GM23338 (cell line): ENCODE data around the gene PLEKHA8. TPM values are rescaled to one million over a fixed set of nuclear protein-coding genes. Genes with fewer than 3 reads are reported as not detected.

Source experiments
- ATAC-seq: fragments of 200-7000 bp; cut with Tn5 transposase; 3 replicates; pipeline ENCODE4 v1.9.1; 2020
- DNase-seq: peaks from one replicate; pipeline ENCODE4 v3.0.0-alpha.2; 2015; ENCODE audit warnings: low spot score
- H2AFZ ChIP-seq: fragments of 200-600 bp; sonication (generic); 2 replicates; pipeline ENCODE4 v1.8.0; 2016; ENCODE audit warnings: antibody characterized with exemption, mild to moderate bottlenecking, moderate library complexity
- H3F3A ChIP-seq: fragments of 200-600 bp; sonication (generic); replicated peaks from 2 replicates; pipeline ENCODE4 v1.8.0; 2017; ENCODE audit warnings: antibody characterized with exemption, mixed run types, low read depth
- H3K27ac ChIP-seq: fragments of 200-600 bp; sonication (generic); 2 replicates; pipeline ENCODE4 v1.6.1; 2016; ENCODE audit warnings: low read depth
- H3K27me3 ChIP-seq: fragments of 200-600 bp; sonication (generic); 2 replicates; pipeline ENCODE4 v1.8.0; 2016; ENCODE audit warnings: mild to moderate bottlenecking, mixed run types, moderate library complexity; ENCODE audit not compliant: insufficient read depth
- H3K36me3 ChIP-seq: fragments of 200-600 bp; sonication (generic); 2 replicates; pipeline ENCODE4 v1.8.0; 2016; ENCODE audit warnings: mild to moderate bottlenecking; ENCODE audit not compliant: insufficient read depth
- H3K4me1 ChIP-seq: fragments of 200-600 bp; sonication (generic); 2 replicates; pipeline ENCODE4 v1.8.0; 2016; ENCODE audit warnings: mild to moderate bottlenecking, moderate library complexity; ENCODE audit not compliant: insufficient read depth
- H3K4me2 ChIP-seq: fragments of 200-600 bp; sonication (generic); 2 replicates; pipeline ENCODE4 v1.7.1; 2017; ENCODE audit warnings: mixed run types
- H3K4me3 ChIP-seq: fragments of 200-600 bp; sonication (generic); 2 replicates; pipeline ENCODE4 v1.6.1; 2016; ENCODE audit warnings: mixed run types
- H3K79me2 ChIP-seq: fragments of 200-600 bp; sonication (generic); replicated peaks from 2 replicates; pipeline ENCODE4 v1.8.0; 2017; ENCODE audit warnings: mild to moderate bottlenecking; ENCODE audit not compliant: insufficient read depth
- H3K9me2 ChIP-seq: fragments of 200-600 bp; sonication (generic); 2 replicates; pipeline ENCODE4 v1.8.0; 2017; ENCODE audit not compliant: insufficient read depth
- H4K20me1 ChIP-seq: fragments of 200-600 bp; sonication (generic); replicated peaks from 2 replicates; pipeline ENCODE4 v1.8.0; 2017; ENCODE audit warnings: mild to moderate bottlenecking; ENCODE audit not compliant: insufficient read depth
- H3K27ac Mint-ChIP-seq: 2 replicates; pipeline ENCODE4 v1.8.0; 2020; ENCODE audit warnings: inconsistent platforms, mild to moderate bottlenecking, moderate library complexity, mixed read lengths
- H3K27me3 Mint-ChIP-seq: 3 replicates; pipeline ENCODE4 v1.8.0; 2022; ENCODE audit warnings: low read depth, mild to moderate bottlenecking, moderate library complexity, mixed read lengths, inconsistent platforms; ENCODE audit not compliant: insufficient read depth, poor library complexity
- H3K36me3 Mint-ChIP-seq: 3 replicates; pipeline ENCODE4 v1.8.0; 2021; ENCODE audit warnings: low read depth, mild to moderate bottlenecking, inconsistent platforms, moderate library complexity, mixed read lengths
- H3K4me1 Mint-ChIP-seq: 3 replicates; pipeline ENCODE4 v1.8.0; 2020; ENCODE audit warnings: mild to moderate bottlenecking, inconsistent platforms, mixed read lengths
- H3K4me3 Mint-ChIP-seq: 3 replicates; pipeline ENCODE4 v1.8.0; 2021; ENCODE audit warnings: moderate library complexity, mild to moderate bottlenecking, inconsistent platforms, mixed read lengths
- H3K9me3 Mint-ChIP-seq: 3 replicates; pipeline ENCODE4 v1.8.0; 2020; ENCODE audit warnings: moderate library complexity, mild to moderate bottlenecking, inconsistent platforms, mixed read lengths
- CREB1 ChIP-seq: fragments of 250-450 bp; sonication (Bioruptor Pico); IDR thresholded peaks from 2 replicates; pipeline ENCODE4 v1.5.0; 2020; ENCODE audit warnings: low read depth, mild to moderate bottlenecking, moderate library complexity
- EZH2 ChIP-seq: fragments of 200-600 bp; sonication (generic); IDR thresholded peaks from one replicate; pipeline ENCODE4 v1.8.0; 2017; ENCODE audit warnings: antibody characterized with exemption, mild to moderate bottlenecking, low read depth; ENCODE audit not compliant: unreplicated experiment
- EZH2phosphoT487 ChIP-seq: fragments of 200-600 bp; sonication (generic); IDR thresholded peaks from one replicate; pipeline ENCODE4 v1.8.1; 2018; ENCODE audit warnings: antibody characterized with exemption; ENCODE audit not compliant: unreplicated experiment
- JUNB ChIP-seq: IDR thresholded peaks from one replicate; pipeline ENCODE4 v1.6.1; 2016; ENCODE audit warnings: antibody characterized with exemption; ENCODE audit not compliant: unreplicated experiment
- NANOG ChIP-seq: IDR thresholded peaks from 2 replicates; pipeline ENCODE4 v1.6.1; 2016; ENCODE audit warnings: antibody characterized with exemption, borderline replicate concordance
- POLR2AphosphoS5 ChIP-seq: IDR thresholded peaks from 2 replicates; pipeline ENCODE4 v1.6.1; 2016; ENCODE audit warnings: antibody characterized with exemption, low read depth
- STAT1 ChIP-seq: IDR thresholded peaks from one replicate; pipeline ENCODE4 v1.6.1; 2016; ENCODE audit warnings: antibody characterized with exemption; ENCODE audit not compliant: unreplicated experiment
- ZNF114 ChIP-seq: fragments of 250-450 bp; sonication (Bioruptor Pico); IDR thresholded peaks from 2 replicates; pipeline ENCODE4 v1.5.0; 2020; ENCODE audit warnings: mild to moderate bottlenecking, moderate library complexity
- ZNF331 ChIP-seq: fragments of 250-450 bp; sonication (Bioruptor Pico); IDR thresholded peaks from 2 replicates; pipeline ENCODE4 v1.5.0; 2020; ENCODE audit warnings: low read depth, mild to moderate bottlenecking, moderate library complexity
- polyA plus RNA-seq: library from polyadenylated mRNA; unstranded; fragments of >200 nt; fragmentation: Nextera tagmentation; extraction: Ambion mirVana; gene quantifications from 2 replicates; pipeline ENCODE4 v1.2.1, GENCODE V29; 2016
- total RNA-seq: library from RNA; depleted of rRNA; stranded (reverse); fragments of >200 nt; shearing (Covaris generic); gene quantifications from 2 replicates; pipeline ENCODE4 v1.2.3, GENCODE V29; 2014
- TF ChIP-seq, protein P1 (sequence below): IDR thresholded peaks from 2 replicates; pipeline ENCODE4 v1.6.1; 2016; ENCODE audit warnings: antibody characterized with exemption
- TF ChIP-seq, protein P2 (sequence below), 2 experiments: fragments of 200-600 bp in 1 of 2; sonication (generic) in 1 of 2; conservative IDR thresholded peaks; 2 replicates each; pipeline versions ENCODE4 v1.5.1 to v1.6.1; 2016 to 2017; ENCODE audit warnings: antibody characterized with exemption in 2 of 2, low read depth in 2 of 2, mild to moderate bottlenecking in 2 of 2, moderate library complexity in 1 of 2
- TF ChIP-seq, protein P3 (sequence below): fragments of 250-450 bp; sonication (Bioruptor Pico); IDR thresholded peaks from 2 replicates; pipeline ENCODE4 v1.5.0; 2020; ENCODE audit warnings: mild to moderate bottlenecking, moderate library complexity

PLEKHA8 gene
- total and polyA plus RNA-seq, 2 experiments from 2014 or later: 11.6 to 44.9 TPM

DNA sequence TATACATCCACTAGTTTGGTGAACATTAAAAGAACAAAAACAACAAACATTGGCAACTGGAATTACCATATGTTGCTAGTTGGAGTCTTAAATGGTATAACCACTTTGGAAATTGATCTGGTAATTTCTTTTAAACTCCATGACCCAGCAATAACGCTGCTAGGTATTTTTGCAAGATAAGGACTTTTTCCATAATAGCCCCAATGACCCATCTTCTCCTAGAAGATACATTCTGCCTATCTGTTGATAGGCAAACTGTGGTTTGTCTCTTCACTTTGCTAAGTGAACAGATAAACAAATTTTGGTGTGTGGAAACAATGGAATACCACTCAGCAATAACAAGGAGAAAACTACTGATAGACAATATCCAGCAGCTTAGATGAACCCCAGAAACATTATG, 75.9 kb downstream of the PLEKHA8 start (continued):
- TF ChIP-seq, protein P1, sequence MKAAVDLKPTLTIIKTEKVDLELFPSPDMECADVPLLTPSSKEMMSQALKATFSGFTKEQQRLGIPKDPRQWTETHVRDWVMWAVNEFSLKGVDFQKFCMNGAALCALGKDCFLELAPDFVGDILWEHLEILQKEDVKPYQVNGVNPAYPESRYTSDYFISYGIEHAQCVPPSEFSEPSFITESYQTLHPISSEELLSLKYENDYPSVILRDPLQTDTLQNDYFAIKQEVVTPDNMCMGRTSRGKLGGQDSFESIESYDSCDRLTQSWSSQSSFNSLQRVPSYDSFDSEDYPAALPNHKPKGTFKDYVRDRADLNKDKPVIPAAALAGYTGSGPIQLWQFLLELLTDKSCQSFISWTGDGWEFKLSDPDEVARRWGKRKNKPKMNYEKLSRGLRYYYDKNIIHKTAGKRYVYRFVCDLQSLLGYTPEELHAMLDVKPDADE: no peak
- TF ChIP-seq EZH2 (no peak), CREB1 (CRISPR knock-in tag) (no peak), JUNB (no peak), EZH2phosphoT487 (no peak), STAT1 (no peak), POLR2AphosphoS5 (no peak), NANOG (no peak), ZNF114 (no peak), ZNF331 (CRISPR knock-in tag) (no peak)
- TF ChIP-seq, protein P2, sequence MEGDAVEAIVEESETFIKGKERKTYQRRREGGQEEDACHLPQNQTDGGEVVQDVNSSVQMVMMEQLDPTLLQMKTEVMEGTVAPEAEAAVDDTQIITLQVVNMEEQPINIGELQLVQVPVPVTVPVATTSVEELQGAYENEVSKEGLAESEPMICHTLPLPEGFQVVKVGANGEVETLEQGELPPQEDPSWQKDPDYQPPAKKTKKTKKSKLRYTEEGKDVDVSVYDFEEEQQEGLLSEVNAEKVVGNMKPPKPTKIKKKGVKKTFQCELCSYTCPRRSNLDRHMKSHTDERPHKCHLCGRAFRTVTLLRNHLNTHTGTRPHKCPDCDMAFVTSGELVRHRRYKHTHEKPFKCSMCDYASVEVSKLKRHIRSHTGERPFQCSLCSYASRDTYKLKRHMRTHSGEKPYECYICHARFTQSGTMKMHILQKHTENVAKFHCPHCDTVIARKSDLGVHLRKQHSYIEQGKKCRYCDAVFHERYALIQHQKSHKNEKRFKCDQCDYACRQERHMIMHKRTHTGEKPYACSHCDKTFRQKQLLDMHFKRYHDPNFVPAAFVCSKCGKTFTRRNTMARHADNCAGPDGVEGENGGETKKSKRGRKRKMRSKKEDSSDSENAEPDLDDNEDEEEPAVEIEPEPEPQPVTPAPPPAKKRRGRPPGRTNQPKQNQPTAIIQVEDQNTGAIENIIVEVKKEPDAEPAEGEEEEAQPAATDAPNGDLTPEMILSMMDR (conservative IDR thresholded peaks at IDR 0.05; ENCODE audit: low read depth in 2 of 2): no peak

DNA sequence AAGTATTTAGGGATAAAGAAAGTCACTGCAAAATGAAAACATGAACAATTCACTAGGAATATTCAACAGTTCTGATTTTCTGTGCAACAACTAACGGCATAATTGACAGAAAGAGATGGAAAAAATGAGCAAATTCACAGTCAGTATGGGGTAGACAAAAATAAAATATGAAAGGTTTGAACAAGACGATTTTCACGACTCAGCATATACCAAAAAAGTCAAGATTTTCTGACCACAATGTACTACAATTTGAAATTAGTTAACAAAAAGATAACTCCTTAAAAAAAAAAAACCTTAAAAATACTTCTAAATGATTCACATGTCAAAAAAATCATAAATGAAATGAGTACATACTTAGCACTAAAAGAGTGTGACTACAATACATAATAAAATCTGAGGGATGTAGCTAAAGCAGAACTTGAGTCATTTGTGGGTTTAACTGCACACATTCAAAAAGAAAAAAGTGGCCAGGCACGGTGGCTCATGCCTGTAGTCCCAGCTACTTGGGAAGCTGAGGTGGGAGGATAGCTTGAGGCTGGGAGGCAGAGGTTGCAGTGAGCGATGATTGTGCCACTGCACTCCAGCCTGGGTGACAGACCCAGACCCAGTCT, 84.0 kb downstream of the PLEKHA8 start:
- Histone ChIP-seq H3K79me2 (no peaks in the 10 kb centered on the region), H3K4me1 (no peaks in the 10 kb centered on the region), H2AFZ (no peak overlapping the region), H4K20me1 (no peaks in the 10 kb centered on the region), H3K27ac (no peak overlapping the region), H3K36me3 (no peaks in the 10 kb centered on the region), H3K9me2 (no peaks in the 10 kb centered on the region), H3K4me2 (no peak overlapping the region), H3F3A (peaks cover 26% of the 10 kb centered on the region), H3K4me3 (no peak overlapping the region), H3K27me3 (no peaks in the 10 kb centered on the region)
- DNase-seq (no peak), ATAC-seq (no peak)
- H3K4me3 Mint-ChIP-seq: no peak overlapping the region
- H3K27ac Mint-ChIP-seq: no peak overlapping the region
- peaks cover 15% of the 10 kb centered on the region for H3K36me3 Mint-ChIP-seq
- H3K27me3 Mint-ChIP-seq: peaks cover 2% of the 10 kb centered on the region
- peaks cover 30% of the 10 kb centered on the region for H3K9me3 Mint-ChIP-seq
- H3K4me1 Mint-ChIP-seq: no peaks in the 10 kb centered on the region
- TF ChIP-seq NANOG: no peak

DNA sequence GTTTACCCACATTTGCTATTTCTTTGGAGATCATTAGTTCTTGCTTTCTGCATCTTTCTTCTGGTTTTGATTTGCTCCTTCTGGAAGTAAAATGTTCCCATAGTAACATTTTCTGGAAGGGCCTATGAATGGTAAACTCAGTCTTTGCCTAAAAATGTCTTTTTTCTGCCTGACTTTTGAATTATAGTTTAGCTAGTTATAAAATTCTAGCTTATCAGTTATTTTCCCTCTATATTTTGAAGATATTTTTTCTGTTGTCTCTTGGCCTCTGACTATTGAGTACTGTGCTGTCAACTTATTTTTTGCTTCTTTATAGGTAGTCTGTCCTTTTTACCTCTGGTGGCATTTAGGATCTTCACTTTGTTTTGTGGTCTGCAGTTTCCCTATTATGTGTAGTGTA, 84.9 kb downstream of the PLEKHA8 start:
- Histone ChIP-seq H3K9me2 (no peaks in the 10 kb centered on the region), H3K4me3 (no peak overlapping the region), H4K20me1 (no peaks in the 10 kb centered on the region), H2AFZ (no peak overlapping the region), H3K27ac (no peak overlapping the region), H3K27me3 (no peaks in the 10 kb centered on the region), H3K4me2 (no peak overlapping the region), H3K4me1 (no peaks in the 10 kb centered on the region), H3K36me3 (no peaks in the 10 kb centered on the region), H3K79me2 (no peaks in the 10 kb centered on the region), H3F3A (peaks cover 26% of the 10 kb centered on the region)
- ATAC-seq (no peak), DNase-seq (no peak)
- H3K4me1 Mint-ChIP-seq: no peaks in the 10 kb centered on the region
- peaks cover 15% of the 10 kb centered on the region for H3K36me3 Mint-ChIP-seq
- H3K27ac Mint-ChIP-seq: no peak overlapping the region
- peaks cover 30% of the 10 kb centered on the region for H3K9me3 Mint-ChIP-seq
- H3K4me3 Mint-ChIP-seq: no peak overlapping the region
- peaks cover 2% of the 10 kb centered on the region for H3K27me3 Mint-ChIP-seq
- TF ChIP-seq NANOG: no peak
- TF ChIP-seq EZH2: no peak
- TF ChIP-seq, protein P3, sequence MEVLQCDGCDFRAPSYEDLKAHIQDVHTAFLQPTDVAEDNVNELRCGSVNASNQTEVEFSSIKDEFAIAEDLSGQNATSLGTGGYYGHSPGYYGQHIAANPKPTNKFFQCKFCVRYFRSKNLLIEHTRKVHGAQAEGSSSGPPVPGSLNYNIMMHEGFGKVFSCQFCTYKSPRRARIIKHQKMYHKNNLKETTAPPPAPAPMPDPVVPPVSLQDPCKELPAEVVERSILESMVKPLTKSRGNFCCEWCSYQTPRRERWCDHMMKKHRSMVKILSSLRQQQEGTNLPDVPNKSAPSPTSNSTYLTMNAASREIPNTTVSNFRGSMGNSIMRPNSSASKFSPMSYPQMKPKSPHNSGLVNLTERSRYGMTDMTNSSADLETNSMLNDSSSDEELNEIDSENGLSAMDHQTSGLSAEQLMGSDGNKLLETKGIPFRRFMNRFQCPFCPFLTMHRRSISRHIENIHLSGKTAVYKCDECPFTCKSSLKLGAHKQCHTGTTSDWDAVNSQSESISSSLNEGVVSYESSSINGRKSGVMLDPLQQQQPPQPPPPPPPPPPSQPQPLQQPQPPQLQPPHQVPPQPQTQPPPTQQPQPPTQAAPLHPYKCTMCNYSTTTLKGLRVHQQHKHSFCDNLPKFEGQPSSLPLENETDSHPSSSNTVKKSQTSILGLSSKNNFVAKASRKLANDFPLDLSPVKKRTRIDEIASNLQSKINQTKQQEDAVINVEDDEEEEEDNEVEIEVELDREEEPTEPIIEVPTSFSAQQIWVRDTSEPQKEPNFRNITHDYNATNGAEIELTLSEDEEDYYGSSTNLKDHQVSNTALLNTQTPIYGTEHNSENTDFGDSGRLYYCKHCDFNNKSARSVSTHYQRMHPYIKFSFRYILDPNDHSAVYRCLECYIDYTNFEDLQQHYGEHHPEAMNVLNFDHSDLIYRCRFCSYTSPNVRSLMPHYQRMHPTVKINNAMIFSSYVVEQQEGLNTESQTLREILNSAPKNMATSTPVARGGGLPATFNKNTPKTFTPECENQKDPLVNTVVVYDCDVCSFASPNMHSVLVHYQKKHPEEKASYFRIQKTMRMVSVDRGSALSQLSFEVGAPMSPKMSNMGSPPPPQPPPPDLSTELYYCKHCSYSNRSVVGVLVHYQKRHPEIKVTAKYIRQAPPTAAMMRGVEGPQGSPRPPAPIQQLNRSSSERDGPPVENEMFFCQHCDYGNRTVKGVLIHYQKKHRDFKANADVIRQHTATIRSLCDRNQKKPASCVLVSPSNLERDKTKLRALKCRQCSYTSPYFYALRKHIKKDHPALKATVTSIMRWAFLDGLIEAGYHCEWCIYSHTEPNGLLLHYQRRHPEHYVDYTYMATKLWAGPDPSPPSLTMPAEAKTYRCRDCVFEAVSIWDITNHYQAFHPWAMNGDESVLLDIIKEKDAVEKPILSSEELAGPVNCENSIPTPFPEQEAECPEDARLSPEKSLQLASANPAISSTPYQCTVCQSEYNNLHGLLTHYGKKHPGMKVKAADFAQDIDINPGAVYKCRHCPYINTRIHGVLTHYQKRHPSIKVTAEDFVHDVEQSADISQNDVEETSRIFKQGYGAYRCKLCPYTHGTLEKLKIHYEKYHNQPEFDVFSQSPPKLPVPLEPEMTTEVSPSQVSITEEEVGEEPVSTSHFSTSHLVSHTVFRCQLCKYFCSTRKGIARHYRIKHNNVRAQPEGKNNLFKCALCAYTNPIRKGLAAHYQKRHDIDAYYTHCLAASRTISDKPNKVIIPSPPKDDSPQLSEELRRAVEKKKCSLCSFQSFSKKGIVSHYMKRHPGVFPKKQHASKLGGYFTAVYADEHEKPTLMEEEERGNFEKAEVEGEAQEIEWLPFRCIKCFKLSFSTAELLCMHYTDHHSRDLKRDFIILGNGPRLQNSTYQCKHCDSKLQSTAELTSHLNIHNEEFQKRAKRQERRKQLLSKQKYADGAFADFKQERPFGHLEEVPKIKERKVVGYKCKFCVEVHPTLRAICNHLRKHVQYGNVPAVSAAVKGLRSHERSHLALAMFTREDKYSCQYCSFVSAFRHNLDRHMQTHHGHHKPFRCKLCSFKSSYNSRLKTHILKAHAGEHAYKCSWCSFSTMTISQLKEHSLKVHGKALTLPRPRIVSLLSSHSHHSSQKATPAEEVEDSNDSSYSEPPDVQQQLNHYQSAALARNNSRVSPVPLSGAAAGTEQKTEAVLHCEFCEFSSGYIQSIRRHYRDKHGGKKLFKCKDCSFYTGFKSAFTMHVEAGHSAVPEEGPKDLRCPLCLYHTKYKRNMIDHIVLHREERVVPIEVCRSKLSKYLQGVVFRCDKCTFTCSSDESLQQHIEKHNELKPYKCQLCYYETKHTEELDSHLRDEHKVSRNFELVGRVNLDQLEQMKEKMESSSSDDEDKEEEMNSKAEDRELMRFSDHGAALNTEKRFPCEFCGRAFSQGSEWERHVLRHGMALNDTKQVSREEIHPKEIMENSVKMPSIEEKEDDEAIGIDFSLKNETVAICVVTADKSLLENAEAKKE: no peak
